Measurements from ENCODE around the gene PKD1.

The PKD1 gene

GRCh38 chr16:2167068-2167638 lies 31.5 kb upstream of the PKD1 start:
- no peak for DNase-seq

GRCh38 chr16:2166263-2167067 lies 30.8 kb upstream of the PKD1 start:
- DNase-seq = no peak

GRCh38 chr16:2165861-2166260 lies 30.2 kb upstream of the PKD1 start:
- no peak for DNase-seq

GRCh38 chr16:2163211-2163881 lies 27.6 kb upstream of the PKD1 start:
- DNase-seq = no peak

- no peak for DNase-seq
These were observed 27.0 kb upstream of the PKD1 start for GRCh38 chr16:2162676-2163118.

- no peak for DNase-seq
These were observed 26.2 kb upstream of the PKD1 start for GRCh38 chr16:2161911-2162310.

- no peak for DNase-seq
These were observed 25.3 kb upstream of the PKD1 start for GRCh38 chr16:2160915-2161551.

GRCh38 chr16:2159175-2159838 lies 23.6 kb upstream of the PKD1 start:
- DNase-seq = no peak

GRCh38 chr16:2158262-2158638 lies 22.6 kb upstream of the PKD1 start:
- DNase-seq = no peak

GRCh38 chr16:2157480-2158261 lies 22.0 kb upstream of the PKD1 start:
- no peak for DNase-seq

- DNase-seq = no peak
These were observed 21.1 kb upstream of the PKD1 start for GRCh38 chr16:2156849-2157224.

- no peak for DNase-seq
These were observed 20.5 kb upstream of the PKD1 start for GRCh38 chr16:2155977-2156848.

- peak; percentile 100 for DNase-seq
These were observed 19.6 kb upstream of the PKD1 start, which contains the start of gene TRAF7 for GRCh38 chr16:2155091-2155950. Gene TRAF7 (plus strand): TSS chr16:2155782. CDS start chr16:2163921, 8,139 bp downstream.

- no peak for DNase-seq
These were observed 18.9 kb upstream of the PKD1 start for GRCh38 chr16:2154533-2155090.

- no peak for DNase-seq
These were observed 17.2 kb upstream of the PKD1 start for GRCh38 chr16:2152695-2153506.

- DNase-seq = no peak
These were observed 15.7 kb upstream of the PKD1 start for GRCh38 chr16:2151188-2152091.

GRCh38 chr16:2150418-2151187 lies 14.9 kb upstream of the PKD1 start:
- peak; percentile 23 to 27 for DNase-seq
